Esophagus muscularis mucosa (tissue), 4 donors: ENCODE results near the gene OR10A6. TPM values are rescaled to one million over a fixed set of nuclear protein-coding genes. Genes with fewer than 3 reads are reported as not detected.

Source experiments
- DNase-seq: peaks from one replicate; pipeline ENCODE4 v3.0.0-alpha.2; 2017; ENCODE audit errors: extremely low spot score
- H3K27ac ChIP-seq, 4 donors: fragments of 200-600 bp; sonication (generic); replicated peaks in 1 of 4; 1 replicate in 3 of 4; 2 replicates in 1 of 4; pipeline ENCODE4 v1.5.1; 2016 to 2019; ENCODE audit warnings: mild to moderate bottlenecking in 1 of 4
- H3K27me3 ChIP-seq, 4 donors: fragments of 200-600 bp; sonication (generic); one replicate each; pipeline versions ENCODE4 v1.5.1 to v1.6.0; 2016 to 2019
- H3K36me3 ChIP-seq, 4 donors: fragments of 200-600 bp; sonication (generic); one replicate each; pipeline ENCODE4 v1.5.1; 2016 to 2019
- H3K4me1 ChIP-seq, 4 donors: fragments of 200-600 bp; sonication (generic); one replicate each; pipeline ENCODE4 v1.5.1; 2016 to 2019
- H3K4me3 ChIP-seq, 4 donors: fragments of 200-600 bp; sonication (generic); 1 replicate in 2 of 4; 2 replicates in 2 of 4; pipeline ENCODE4 v1.5.1; 2016 to 2019; ENCODE audit warnings: mild to moderate bottlenecking in 4 of 4, moderate library complexity in 1 of 4
- H3K9me3 ChIP-seq, 4 donors: fragments of 200-600 bp; sonication (generic); 1 replicate in 3 of 4; 2 replicates in 1 of 4; pipeline ENCODE4 v1.5.1; 2016 to 2019
- EP300 ChIP-seq: sonication (generic); formaldehyde crosslinking; IDR thresholded peaks from one replicate; pipeline ENCODE4 v1.6.1; 2017; ENCODE audit warnings: antibody characterized with exemption
- POLR2A ChIP-seq: fragments of 450-650 bp; IDR thresholded peaks from one replicate; pipeline ENCODE4 v1.6.1; 2017; ENCODE audit warnings: antibody characterized with exemption, moderate library complexity, mild to moderate bottlenecking, low read depth
- POLR2AphosphoS5 ChIP-seq, 2 donors: sonication (generic); formaldehyde crosslinking; IDR thresholded peaks; one replicate each; pipeline ENCODE4 v1.6.1; 2017; ENCODE audit warnings: antibody characterized with exemption in 2 of 2
- WGBS: methylation state at CpG from one replicate; pipeline ENCODE4 v1.1.5; 2018; 5-methylcytosine and 5-hydroxymethylcytosine counted together
- intact Hi-C: fragments of 100-400 bp; cut with DNase I; formaldehyde crosslinking; loops from one replicate; pipeline ENCODE4 v1.15.1; 2023
- total RNA-seq, 4 donors: library from RNA; depleted of rRNA; stranded (reverse); fragments of >200 nt; gene quantifications; one replicate each; pipeline versions ENCODE4 v1.1.0 to v1.2.1, GENCODE V29; 2016
- TF ChIP-seq, protein P1 (sequence below), 3 experiments: fragments of 200-600 bp in 2 of 3; fragments of 450-650 bp in 1 of 3; sonication (generic) in 2 of 3; IDR thresholded peaks; one replicate each; pipeline ENCODE4 v1.5.1; 2017 to 2019; ENCODE audit warnings: antibody characterized with exemption in 3 of 3, mild to moderate bottlenecking in 2 of 3, moderate library complexity in 1 of 3

Gene OR10A6
- total RNA-seq, 4 donors from 2014 or later: not detected

DNA sequence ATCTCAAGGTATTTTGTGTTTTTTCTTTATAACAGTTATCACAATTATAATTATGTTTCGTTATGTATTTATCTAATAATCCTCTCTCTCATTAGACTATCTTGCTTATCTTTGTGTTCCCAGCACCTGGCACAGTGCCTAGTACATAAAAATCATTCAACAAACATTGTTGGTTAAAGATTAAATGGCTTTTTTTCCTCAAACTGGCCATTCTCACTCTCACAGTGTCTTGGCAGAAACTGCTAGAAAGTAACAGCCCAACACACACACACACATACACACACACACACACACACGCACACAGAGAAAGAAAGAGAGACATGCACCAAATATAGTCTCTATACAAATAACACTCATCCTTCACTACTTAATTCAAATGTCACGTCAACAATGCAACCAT lies 36.8 kb downstream of the OR10A6 start:
- Histone ChIP-seq H3K4me1 (peaks cover 0 to 7% (median 2%) of the 10 kb centered on the region in 4 donors), H3K9me3 (no peaks in the 10 kb centered on the region), H3K27me3 (peaks cover 0 to 3% (median 0%) of the 10 kb centered on the region in 4 donors), H3K36me3 (no peaks in the 10 kb centered on the region), H3K27ac (no peak overlapping the region), H3K4me3 (no peak overlapping the region)
- TF ChIP-seq POLR2AphosphoS5 (IDR thresholded peaks at IDR 0.05) (no peak), POLR2A (no peak), EP300 (no peak)
- TF ChIP-seq, protein P1, sequence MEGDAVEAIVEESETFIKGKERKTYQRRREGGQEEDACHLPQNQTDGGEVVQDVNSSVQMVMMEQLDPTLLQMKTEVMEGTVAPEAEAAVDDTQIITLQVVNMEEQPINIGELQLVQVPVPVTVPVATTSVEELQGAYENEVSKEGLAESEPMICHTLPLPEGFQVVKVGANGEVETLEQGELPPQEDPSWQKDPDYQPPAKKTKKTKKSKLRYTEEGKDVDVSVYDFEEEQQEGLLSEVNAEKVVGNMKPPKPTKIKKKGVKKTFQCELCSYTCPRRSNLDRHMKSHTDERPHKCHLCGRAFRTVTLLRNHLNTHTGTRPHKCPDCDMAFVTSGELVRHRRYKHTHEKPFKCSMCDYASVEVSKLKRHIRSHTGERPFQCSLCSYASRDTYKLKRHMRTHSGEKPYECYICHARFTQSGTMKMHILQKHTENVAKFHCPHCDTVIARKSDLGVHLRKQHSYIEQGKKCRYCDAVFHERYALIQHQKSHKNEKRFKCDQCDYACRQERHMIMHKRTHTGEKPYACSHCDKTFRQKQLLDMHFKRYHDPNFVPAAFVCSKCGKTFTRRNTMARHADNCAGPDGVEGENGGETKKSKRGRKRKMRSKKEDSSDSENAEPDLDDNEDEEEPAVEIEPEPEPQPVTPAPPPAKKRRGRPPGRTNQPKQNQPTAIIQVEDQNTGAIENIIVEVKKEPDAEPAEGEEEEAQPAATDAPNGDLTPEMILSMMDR (IDR thresholded peaks at IDR 0.05): no peak
- WGBS: 72% methylated on average over 3 of the region's 3 CpGs
- intact Hi-C loops: no loop called here
- DNase-seq: no peak

DNA sequence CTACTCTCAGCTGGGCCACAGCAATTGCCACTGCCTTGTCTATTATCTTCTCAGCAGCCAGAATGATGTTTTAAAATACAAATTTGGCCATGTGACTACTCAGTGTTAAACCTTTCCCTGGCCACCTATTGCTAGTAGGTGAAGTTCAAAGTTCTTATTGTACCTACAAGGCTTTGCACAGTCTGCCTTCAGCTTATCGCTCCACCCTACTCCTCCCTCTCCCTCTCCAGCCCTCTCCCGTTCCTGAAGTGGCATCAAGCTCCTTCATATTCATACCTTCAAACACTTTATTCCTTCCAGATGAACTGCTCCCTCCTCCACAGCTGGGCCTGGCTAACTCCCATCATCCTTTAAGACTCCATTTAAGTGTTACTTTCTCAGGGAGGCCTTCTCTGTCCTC lies 37.3 kb downstream of the OR10A6 start:
- 80% methylated on average over 2 of the region's 2 CpGs for WGBS
- H3K4me1 ChIP-seq: peaks cover 0 to 7% (median 2%) of the 10 kb centered on the region in 4 donors
- intact Hi-C loops: loop anchor here (2.0 kb wide), 1 partner anchor 93 kb away; the partner anchor contains the start of gene EIF3F
- H3K4me3 ChIP-seq: no peak overlapping the region
- TF ChIP-seq POLR2AphosphoS5 (IDR thresholded peaks at IDR 0.05) (no peak), EP300 (no peak), POLR2A (no peak)
- TF ChIP-seq, protein P1 (IDR thresholded peaks at IDR 0.05): no peak
- no peak overlapping the region for H3K27ac ChIP-seq
- H3K9me3 ChIP-seq: no peaks in the 10 kb centered on the region
- peaks cover 0 to 3% (median 0%) of the 10 kb centered on the region in 4 donors for H3K27me3 ChIP-seq
- H3K36me3 ChIP-seq: no peaks in the 10 kb centered on the region
- DNase-seq: no peak

DNA sequence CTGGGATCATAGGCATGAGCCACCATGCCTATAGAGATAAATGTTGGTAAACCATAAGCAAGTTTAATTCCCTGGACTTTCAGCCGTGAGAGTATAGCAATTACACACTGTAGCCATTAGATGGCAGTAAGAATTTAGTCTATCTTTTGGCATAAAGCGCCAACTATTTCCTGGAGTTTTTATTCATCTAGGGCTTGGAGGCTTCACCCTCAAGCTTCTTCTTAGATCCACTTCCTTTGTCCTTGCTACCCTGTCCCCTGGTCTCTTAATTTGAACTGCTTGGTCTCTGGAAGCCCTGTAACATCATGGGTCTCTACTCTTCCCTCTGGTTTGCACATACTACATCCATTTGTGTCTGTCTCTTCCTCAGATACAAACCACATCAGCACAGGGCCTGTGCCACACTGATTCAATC lies 38.2 kb downstream of the OR10A6 start:
- DNase-seq: no peak
- TF ChIP-seq POLR2A (no peak), EP300 (no peak), POLR2AphosphoS5 (IDR thresholded peaks at IDR 0.05) (no peak)
- TF ChIP-seq, protein P1 (IDR thresholded peaks at IDR 0.05): peak; percentile 54 to 76 (median 59)
- H3K27me3 ChIP-seq: peaks cover 0 to 3% (median 0%) of the 10 kb centered on the region in 4 donors
- no peak overlapping the region for H3K4me3 ChIP-seq
- 17% methylated on average over 2 of the region's 2 CpGs for WGBS
- peaks cover 0 to 7% (median 2%) of the 10 kb centered on the region in 4 donors for H3K4me1 ChIP-seq
- no peaks in the 10 kb centered on the region for H3K9me3 ChIP-seq
- H3K27ac ChIP-seq: no peak overlapping the region
- H3K36me3 ChIP-seq: no peaks in the 10 kb centered on the region
- intact Hi-C loops: loop anchor here (2.0 kb wide), 1 partner anchor 94 kb away; the partner anchor contains the start of gene EIF3F

DNA sequence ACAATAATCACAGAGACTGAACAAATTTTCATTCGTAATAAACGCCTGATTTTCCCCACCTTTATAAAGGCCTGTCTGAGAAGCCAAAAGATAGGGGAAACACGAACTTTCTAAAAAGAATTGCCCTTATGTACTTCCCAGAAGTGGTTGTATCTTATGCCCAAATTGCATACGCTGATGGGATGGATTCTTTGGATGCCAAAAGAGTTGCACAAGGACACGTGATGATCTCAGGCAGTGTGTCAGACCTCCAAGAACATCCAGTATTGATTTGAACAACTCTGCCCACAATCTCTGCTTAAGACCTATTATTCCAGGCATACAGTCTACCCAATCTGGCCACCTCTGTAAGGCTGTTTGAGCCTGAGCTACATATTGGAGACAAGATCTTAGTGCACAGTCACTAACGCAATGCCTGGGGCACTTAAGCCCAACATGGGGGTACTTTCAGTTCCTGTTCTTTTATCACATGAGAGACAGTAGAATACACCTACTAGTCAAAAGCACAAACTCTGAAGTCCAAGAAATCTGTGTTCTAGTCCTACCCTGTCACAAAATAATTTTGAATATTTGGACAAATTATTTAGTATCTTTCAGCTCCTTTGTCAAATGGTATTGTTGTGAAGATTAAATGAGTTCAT lies 38.9 kb downstream of the OR10A6 start:
- Histone ChIP-seq H3K4me1 (peaks cover 0 to 7% (median 2%) of the 10 kb centered on the region in 4 donors), H3K4me3 (no peak overlapping the region), H3K27ac (no peak overlapping the region), H3K9me3 (no peaks in the 10 kb centered on the region), H3K27me3 (peaks cover 0 to 3% (median 0%) of the 10 kb centered on the region in 4 donors), H3K36me3 (no peaks in the 10 kb centered on the region)
- no peak for TF ChIP-seq POLR2AphosphoS5 (IDR thresholded peaks at IDR 0.05)
- TF ChIP-seq EP300: no peak
- no peak for TF ChIP-seq POLR2A
- intact Hi-C loops: loop anchor here (2.0 kb wide), 1 partner anchor 95 kb away; the partner anchor contains the start of gene EIF3F
- WGBS: 54% methylated on average over 6 of the region's 6 CpGs
- no peak for DNase-seq

DNA sequence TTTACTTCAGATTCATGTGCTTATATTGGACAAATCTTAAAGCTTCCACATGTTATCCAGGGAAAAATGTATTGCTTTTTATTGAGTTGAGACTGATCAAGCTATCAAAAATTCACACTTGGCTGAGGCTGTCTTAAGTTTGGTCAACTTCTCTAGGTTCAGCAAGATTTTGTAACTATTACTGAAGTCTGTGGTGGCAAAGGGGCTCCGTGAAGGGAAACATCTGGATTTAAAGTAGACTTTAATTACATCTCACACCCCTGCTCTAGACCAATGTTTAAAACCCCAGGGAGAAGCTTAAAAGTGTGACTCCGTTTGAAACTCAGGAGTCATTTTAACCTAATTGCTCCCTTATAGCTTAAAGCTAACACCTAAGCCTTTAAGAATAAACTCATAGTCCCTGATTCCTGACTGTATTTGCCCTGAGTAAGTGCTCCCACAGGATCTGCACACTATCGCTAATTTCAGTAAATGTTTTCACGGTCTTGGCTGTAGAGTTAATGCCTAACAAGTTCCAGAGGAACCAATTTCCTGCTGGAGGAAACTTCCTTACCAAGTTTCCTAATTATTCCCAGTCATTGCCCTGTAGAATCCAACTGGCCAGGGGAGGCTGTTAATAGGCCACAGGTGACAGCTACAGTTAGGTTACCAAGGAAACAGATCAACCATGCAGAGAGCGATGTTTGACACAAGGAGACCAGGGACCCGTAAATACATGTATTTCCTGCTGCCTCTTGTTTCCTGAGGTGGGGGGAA lies 40.5 kb downstream of the OR10A6 start:
- Histone ChIP-seq H3K4me3 (no peak overlapping the region), H3K36me3 (no peaks in the 10 kb centered on the region), H3K4me1 (peaks cover 0 to 7% (median 2%) of the 10 kb centered on the region in 4 donors), H3K9me3 (no peaks in the 10 kb centered on the region), H3K27ac (no peak overlapping the region), H3K27me3 (peaks cover 0 to 3% (median 0%) of the 10 kb centered on the region in 4 donors)
- intact Hi-C loops: no loop called here
- TF ChIP-seq POLR2AphosphoS5 (IDR thresholded peaks at IDR 0.05) (no peak), POLR2A (no peak), EP300 (no peak)
- TF ChIP-seq, protein P1 (IDR thresholded peaks at IDR 0.05): no peak
- WGBS: 21% methylated on average over 6 of the region's 6 CpGs
- no peak for DNase-seq
